DND-41 (cell line): ENCODE data around the gene NUP160.
"Not testable (repeated sequence)": the region's sequence is repeated elsewhere in the genome, so short reads cannot be mapped to it uniquely, and the experiment has no call there.

Experiments used
- ATAC-seq: fragments of 200-7000 bp; cut with Tn5 transposase; 3 replicates; pipeline ENCODE4 v1.9.1; 2021; ENCODE audit warnings: low read depth; ENCODE audit not compliant: insufficient read depth
- DNase-seq: peaks from one replicate; pipeline ENCODE4 v3.0.0-alpha.2; 2020
- H2AFZ ChIP-seq: 2 replicates; pipeline ENCODE4 v1.6.0; 2012; ENCODE audit warnings: low read depth, low read length
- H3K27ac ChIP-seq: 2 replicates; pipeline ENCODE4 v1.5.1; 2012; ENCODE audit warnings: low read length, inconsistent platforms
- H3K27me3 ChIP-seq: fragments of 200-600 bp; sonication (generic); 2 replicates; pipeline ENCODE4 v1.6.0; 2012; ENCODE audit warnings: low read length, mild to moderate bottlenecking, inconsistent platforms; ENCODE audit not compliant: insufficient read depth, poor library complexity
- H3K36me3 ChIP-seq: 2 replicates; pipeline ENCODE4 v1.5.1; 2012; ENCODE audit warnings: low read length, inconsistent platforms; ENCODE audit not compliant: insufficient read depth
- H3K4me1 ChIP-seq: 2 replicates; pipeline ENCODE4 v1.5.1; 2012; ENCODE audit warnings: mild to moderate bottlenecking, low read length; ENCODE audit not compliant: insufficient read depth
- H3K4me2 ChIP-seq: 2 replicates; pipeline ENCODE4 v1.6.0; 2012; ENCODE audit warnings: mild to moderate bottlenecking, moderate library complexity, low read length, inconsistent platforms; ENCODE audit not compliant: insufficient read depth
- H3K4me3 ChIP-seq, 2 experiments: fragments of 200-600 bp in 1 of 2; shearing (Covaris generic) in 1 of 2; 2 replicates each; pipeline ENCODE4 v1.5.1; 2012 to 2016; ENCODE audit warnings: inconsistent platforms in 2 of 2, low read length in 2 of 2, mild to moderate bottlenecking in 2 of 2, low read depth in 1 of 2, moderate library complexity in 1 of 2
- H3K79me2 ChIP-seq: 2 replicates; pipeline ENCODE4 v1.6.0; 2012; ENCODE audit warnings: low read length, inconsistent platforms; ENCODE audit not compliant: insufficient read depth
- H3K9ac ChIP-seq: 2 replicates; pipeline ENCODE4 v1.6.0; 2012; ENCODE audit warnings: low read depth, mild to moderate bottlenecking, inconsistent platforms, low read length, moderate library complexity
- H3K9me3 ChIP-seq: 2 replicates; pipeline ENCODE4 v1.5.1; 2012; ENCODE audit warnings: low read length, moderate library complexity, mild to moderate bottlenecking, inconsistent platforms; ENCODE audit not compliant: insufficient read depth, severe bottlenecking
- H4K20me1 ChIP-seq: 2 replicates; pipeline ENCODE4 v1.6.0; 2012; ENCODE audit warnings: low read length; ENCODE audit not compliant: insufficient read depth
- CTCF ChIP-seq: IDR thresholded peaks from 2 replicates; pipeline ENCODE4 v1.5.1; 2012; ENCODE audit warnings: borderline replicate concordance, low read length, moderate library complexity, mild to moderate bottlenecking; ENCODE audit not compliant: poor library complexity, severe bottlenecking; ENCODE audit errors: extremely low read depth
- EZH2 ChIP-seq: IDR thresholded peaks from 3 replicates; pipeline ENCODE4 v1.6.1; 2012; ENCODE audit warnings: borderline replicate concordance, low read depth, mild to moderate bottlenecking, moderate library complexity, low read length, inconsistent platforms; ENCODE audit not compliant: severe bottlenecking

NUP160 gene

GRCh38 chr11:47828284-47828683 lies 19.9 kb downstream of the NUP160 start:
- peaks cover 72% of the 10 kb centered on the region for H3K36me3 ChIP-seq

GRCh38 chr11:47822664-47823063 lies 25.5 kb downstream of the NUP160 start:
- H3K27ac ChIP-seq, H3K9ac ChIP-seq, H3K4me2 ChIP-seq, H3K9me3 ChIP-seq, H3K27me3 ChIP-seq, H3K4me3 ChIP-seq, H2AFZ ChIP-seq, H4K20me1 ChIP-seq, DNase-seq, H3K4me1 ChIP-seq, ATAC-seq: not testable (repeated sequence)
- Histone ChIP-seq H3K79me2 (peaks cover 29% of the 10 kb centered on the region), H3K36me3 (peaks cover 74% of the 10 kb centered on the region)

More at GRCh38 chr11:47828284-47828683, 19.9 kb downstream of the NUP160 start:
- ATAC-seq (no peak), DNase-seq (no peak)
- H3K27me3 ChIP-seq, result no peaks in the 10 kb centered on the region
- no peaks in the 10 kb centered on the region for H3K9me3 ChIP-seq
- H3K79me2 ChIP-seq, result peaks cover 73% of the 10 kb centered on the region
- no peak overlapping the region for H3K4me2 ChIP-seq
- no peaks in the 10 kb centered on the region for H3K4me1 ChIP-seq
- H3K4me3 ChIP-seq, result no peak overlapping the region
- H4K20me1 ChIP-seq, result peaks cover 3% of the 10 kb centered on the region; the same call in 1 of the 2 replicates
- no peak overlapping the region for H2AFZ ChIP-seq
- H3K9ac ChIP-seq, result no peak overlapping the region
- TF ChIP-seq EZH2, result no peak
- TF ChIP-seq CTCF, result no peak
- H3K27ac ChIP-seq, result no peak overlapping the region

- Histone ChIP-seq H3K36me3 (peaks cover 77% of the 10 kb centered on the region), H3K27me3 (no peaks in the 10 kb centered on the region), H3K4me3 (no peak overlapping the region), H3K9ac (no peak overlapping the region), H3K27ac (no peak overlapping the region), H2AFZ (no peak overlapping the region), H4K20me1 (no peaks in the 10 kb centered on the region), H3K4me2 (no peak overlapping the region), H3K4me1 (no peaks in the 10 kb centered on the region), H3K79me2 (peaks cover 6% of the 10 kb centered on the region; the same call in 1 of the 2 replicates), H3K9me3 (no peaks in the 10 kb centered on the region)
- TF ChIP-seq EZH2 (no peak), CTCF (no peak)
- no peak for ATAC-seq
- no peak for DNase-seq
These were observed 28.4 kb downstream of the NUP160 start for GRCh38 chr11:47819743-47820142.

GRCh38 chr11:47800759-47801158 lies 47.4 kb downstream of the NUP160 start:
- TF ChIP-seq CTCF (no peak), EZH2 (no peak)
- DNase-seq (no peak), ATAC-seq (no peak)
- no peaks in the 10 kb centered on the region for H4K20me1 ChIP-seq
- no peak overlapping the region for H3K27ac ChIP-seq
- no peak overlapping the region for H3K4me3 ChIP-seq
- H2AFZ ChIP-seq, result no peak overlapping the region
- peaks cover 89% of the 10 kb centered on the region for H3K36me3 ChIP-seq
- H3K4me1 ChIP-seq, result no peaks in the 10 kb centered on the region
- H3K9me3 ChIP-seq, result no peaks in the 10 kb centered on the region
- H3K4me2 ChIP-seq, result no peak overlapping the region
- no peak overlapping the region for H3K9ac ChIP-seq
- no peaks in the 10 kb centered on the region for H3K27me3 ChIP-seq
- H3K79me2 ChIP-seq, result no peaks in the 10 kb centered on the region
